CD8-positive, alpha-beta memory T cell (primary cell): ENCODE results near the gene UTRN. TPM values are rescaled to one million over a fixed set of nuclear protein-coding genes. Genes with fewer than 3 reads are reported as not detected.

ENCODE experiments used
- CTCF ChIA-PET: fragments of 350-600 bp; sonication (Branson Sonifier 250); formaldehyde crosslinking; loops from one replicate; lab custom pipeline; 2021; ENCODE audit warnings: antibody characterized with exemption; lab: Charles Lee
- POLR2A ChIA-PET: fragments of 350-600 bp; sonication (Branson Sonifier 250); formaldehyde crosslinking; loops from one replicate; lab custom pipeline; 2021; ENCODE audit warnings: antibody characterized with exemption; lab: Charles Lee
- DNase-seq, 5 donors: peaks; one replicate each; pipeline versions ENCODE4 v3.0.0 to v3.0.0-alpha.2; 2020 to 2022; ENCODE audit warnings: mixed read lengths in 1 of 5
- H3K27ac ChIP-seq: one replicate; pipeline ENCODE4 v1.7.0; 2013; ENCODE audit warnings: low read depth, mild to moderate bottlenecking, low read length, moderate library complexity
- H3K27me3 ChIP-seq: 2 replicates; pipeline ENCODE4 v1.7.0; 2013; ENCODE audit warnings: low read length, mild to moderate bottlenecking; ENCODE audit not compliant: insufficient read depth, poor library complexity, severe bottlenecking
- H3K36me3 ChIP-seq: 2 replicates; pipeline ENCODE4 v1.7.0; 2013; ENCODE audit warnings: mild to moderate bottlenecking, low read length, moderate library complexity; ENCODE audit not compliant: insufficient read depth
- H3K4me1 ChIP-seq: 2 replicates; pipeline ENCODE4 v1.7.0; 2013; ENCODE audit warnings: mild to moderate bottlenecking, low read length, moderate library complexity; ENCODE audit not compliant: insufficient read depth
- H3K4me3 ChIP-seq: 2 replicates; pipeline ENCODE4 v1.7.0; 2013; ENCODE audit warnings: mild to moderate bottlenecking, low read length
- H3K9me3 ChIP-seq: 2 replicates; pipeline ENCODE4 v1.7.0; 2013; ENCODE audit warnings: mild to moderate bottlenecking, low read length
- H3K27ac Mint-ChIP-seq, 8 donors: one replicate each; pipeline ENCODE4 v1.8.0; 2020 to 2021; ENCODE audit warnings: mixed read lengths in 8 of 8, mild to moderate bottlenecking in 6 of 8, inconsistent platforms in 3 of 8, moderate library complexity in 3 of 8
- H3K27me3 Mint-ChIP-seq, 2 donors: one replicate each; pipeline ENCODE4 v1.8.0; 2020 to 2021; ENCODE audit warnings: mixed read lengths in 2 of 2, mild to moderate bottlenecking in 1 of 2, moderate library complexity in 1 of 2
- H3K36me3 Mint-ChIP-seq, 3 donors: one replicate each; pipeline ENCODE4 v1.8.0; 2020 to 2021; ENCODE audit warnings: mixed read lengths in 3 of 3, inconsistent platforms in 1 of 3, mild to moderate bottlenecking in 1 of 3
- H3K4me1 Mint-ChIP-seq, 3 donors: one replicate each; pipeline ENCODE4 v1.8.0; 2020 to 2021; ENCODE audit warnings: mixed read lengths in 3 of 3, inconsistent platforms in 1 of 3, mild to moderate bottlenecking in 1 of 3
- H3K4me3 Mint-ChIP-seq, 7 donors: one replicate each; pipeline ENCODE4 v1.8.0; 2020 to 2021; ENCODE audit warnings: mixed read lengths in 7 of 7, mild to moderate bottlenecking in 6 of 7, moderate library complexity in 4 of 7, inconsistent platforms in 2 of 7
- H3K9me3 Mint-ChIP-seq, 5 donors: one replicate each; pipeline ENCODE4 v1.8.0; 2020 to 2022; ENCODE audit warnings: mixed read lengths in 5 of 5, mild to moderate bottlenecking in 3 of 5, moderate library complexity in 2 of 5, inconsistent platforms in 1 of 5
- polyA plus RNA-seq: library from polyadenylated mRNA; unstranded; fragments of 300-500 nt; fragmentation: Illumina TruSeq; gene quantifications from one replicate; pipeline ENCODE4 v1.2.3, GENCODE V29; 2021
- total RNA-seq, 2 experiments: library from RNA; stranded (reverse); gene quantifications; one replicate each; pipeline ENCODE4 v1.2.3, GENCODE V29; 2021

Gene UTRN
- total and polyA plus RNA-seq, 3 experiments from 2014 or later, result 42.7 to 96.8 (median 42.8) TPM

GRCh38 chr6:144315226-144315980, 30.3 kb downstream of the UTRN start:
- no peaks in the 10 kb centered on the region for H3K36me3 Mint-ChIP-seq
- Histone ChIP-seq H3K9me3 (no peaks in the 10 kb centered on the region), H3K27me3 (no peaks in the 10 kb centered on the region), H3K4me3 (no peak overlapping the region), H3K36me3 (no peaks in the 10 kb centered on the region), H3K4me1 (no peaks in the 10 kb centered on the region), H3K27ac (no peak overlapping the region)
- ChIA-PET POLR2A (no interaction called here), CTCF (no interaction called here)
- H3K27ac Mint-ChIP-seq, result peak overlapping the region in 3 of 8 donors; percentile 7 to 73 (median 69)
- H3K27me3 Mint-ChIP-seq, result no peaks in the 10 kb centered on the region
- H3K4me3 Mint-ChIP-seq, result no peak overlapping the region
- no peaks in the 10 kb centered on the region for H3K9me3 Mint-ChIP-seq
- H3K4me1 Mint-ChIP-seq, result peaks cover 11 to 25% (median 23%) of the 10 kb centered on the region in 3 donors
- no peak for DNase-seq

DNA sequence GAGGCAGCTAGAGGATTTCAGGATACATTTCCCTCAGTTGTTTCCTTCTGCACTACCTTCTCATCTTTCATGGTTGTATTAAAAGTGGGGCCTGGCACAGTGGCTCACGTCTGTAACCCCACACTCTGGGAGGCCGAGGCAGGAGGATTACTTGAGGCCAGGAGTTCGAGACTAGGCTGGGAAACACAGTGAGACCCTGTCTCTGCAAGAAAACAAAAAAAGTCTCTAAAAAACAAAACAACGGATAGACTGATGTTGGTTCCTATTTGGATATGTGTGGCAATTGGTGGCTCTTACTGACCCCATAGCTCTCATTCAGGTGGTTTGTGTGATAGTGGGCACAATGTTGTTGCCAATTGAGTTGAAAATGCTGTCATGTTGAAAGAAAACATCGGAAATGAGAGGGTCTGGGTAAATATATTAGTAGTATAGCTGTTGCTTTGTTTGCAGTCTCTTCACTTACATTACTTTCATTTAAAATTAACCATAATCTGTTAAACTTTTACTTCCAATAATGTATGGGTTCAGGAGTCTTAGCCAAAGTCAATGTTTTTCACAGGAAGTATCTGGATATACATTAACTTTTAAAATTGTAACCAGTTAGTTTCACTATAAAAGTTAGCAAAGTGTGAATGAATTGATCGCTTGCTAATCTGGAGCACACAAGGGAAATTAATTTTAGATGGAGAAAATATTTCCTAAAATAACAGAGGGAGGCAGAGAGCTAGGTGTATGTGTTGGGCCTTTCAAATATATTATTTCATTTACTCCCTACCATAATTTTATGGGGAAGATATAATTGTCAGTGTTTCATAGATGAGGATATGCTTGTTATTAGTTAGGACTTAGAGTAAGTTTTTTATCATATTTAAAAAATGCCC, 31.1 kb downstream of the UTRN start:
- Mint-ChIP-seq H3K4me1 (peaks cover 5 to 22% (median 15%) of the 10 kb centered on the region in 3 donors), H3K36me3 (no peaks in the 10 kb centered on the region), H3K27me3 (no peaks in the 10 kb centered on the region), H3K4me3 (no peak overlapping the region), H3K27ac (peak overlapping the region in 4 of 8 donors; percentile 5 to 73 (median 46)), H3K9me3 (no peaks in the 10 kb centered on the region)
- Histone ChIP-seq H3K36me3 (no peaks in the 10 kb centered on the region), H3K4me1 (no peaks in the 10 kb centered on the region), H3K4me3 (no peak overlapping the region), H3K27ac (no peak overlapping the region), H3K9me3 (no peaks in the 10 kb centered on the region), H3K27me3 (no peaks in the 10 kb centered on the region)
- ChIA-PET CTCF (no interaction called here), POLR2A (no interaction called here)
- DNase-seq, result no peak

GRCh38 chr6:144316862-144317195, 31.7 kb downstream of the UTRN start:
- Mint-ChIP-seq H3K27ac (peak overlapping the region in 2 of 8 donors; percentile 5 to 21), H3K4me1 (peaks cover 5 to 20% (median 10%) of the 10 kb centered on the region in 3 donors), H3K27me3 (no peaks in the 10 kb centered on the region), H3K9me3 (no peaks in the 10 kb centered on the region), H3K36me3 (no peaks in the 10 kb centered on the region), H3K4me3 (no peak overlapping the region)
- Histone ChIP-seq H3K36me3 (no peaks in the 10 kb centered on the region), H3K4me1 (no peaks in the 10 kb centered on the region), H3K9me3 (no peaks in the 10 kb centered on the region), H3K27me3 (no peaks in the 10 kb centered on the region), H3K27ac (no peak overlapping the region), H3K4me3 (no peak overlapping the region)
- no peak for DNase-seq
- CTCF ChIA-PET, result no interaction called here
- POLR2A ChIA-PET, result no interaction called here

- Mint-ChIP-seq H3K4me1 (peaks cover 5 to 20% (median 10%) of the 10 kb centered on the region in 3 donors), H3K27me3 (no peaks in the 10 kb centered on the region), H3K27ac (no peak overlapping the region), H3K4me3 (no peak overlapping the region), H3K9me3 (no peaks in the 10 kb centered on the region), H3K36me3 (no peaks in the 10 kb centered on the region)
- H3K27ac ChIP-seq, result no peak overlapping the region
- H3K27me3 ChIP-seq, result no peaks in the 10 kb centered on the region
- POLR2A ChIA-PET, result no interaction called here
- DNase-seq, result no peak
- no peaks in the 10 kb centered on the region for H3K4me1 ChIP-seq
- no peaks in the 10 kb centered on the region for H3K9me3 ChIP-seq
- H3K36me3 ChIP-seq, result no peaks in the 10 kb centered on the region
- H3K4me3 ChIP-seq, result no peak overlapping the region
- CTCF ChIA-PET, result no interaction called here
These were observed 32.6 kb downstream of the UTRN start for GRCh38 chr6:144317736-144318135.

GRCh38 chr6:144319211-144319610, 34.1 kb downstream of the UTRN start:
- POLR2A ChIA-PET, result no interaction called here

GRCh38 chr6:144320741-144321140, 35.6 kb downstream of the UTRN start:
- Histone ChIP-seq H3K27ac (no peak overlapping the region), H3K36me3 (no peaks in the 10 kb centered on the region), H3K27me3 (no peaks in the 10 kb centered on the region), H3K4me1 (no peaks in the 10 kb centered on the region), H3K9me3 (no peaks in the 10 kb centered on the region), H3K4me3 (no peak overlapping the region)
- Mint-ChIP-seq H3K27ac (no peak overlapping the region), H3K36me3 (no peaks in the 10 kb centered on the region), H3K27me3 (no peaks in the 10 kb centered on the region), H3K9me3 (no peaks in the 10 kb centered on the region), H3K4me1 (peaks cover 1 to 15% (median 10%) of the 10 kb centered on the region in 3 donors), H3K4me3 (no peak overlapping the region)
- DNase-seq, result no peak
- CTCF ChIA-PET, result no interaction called here
- POLR2A ChIA-PET, result no interaction called here

More at GRCh38 chr6:144319211-144319610, 34.1 kb downstream of the UTRN start:
- H3K4me3 ChIP-seq, result no peak overlapping the region
- no peak overlapping the region for H3K27ac Mint-ChIP-seq
- DNase-seq, result no peak
- peaks cover 5 to 20% (median 10%) of the 10 kb centered on the region in 3 donors for H3K4me1 Mint-ChIP-seq
- no peak overlapping the region for H3K4me3 Mint-ChIP-seq
- H3K27me3 ChIP-seq, result no peaks in the 10 kb centered on the region
- no peaks in the 10 kb centered on the region for H3K9me3 Mint-ChIP-seq
- CTCF ChIA-PET, result no interaction called here
- H3K36me3 Mint-ChIP-seq, result no peaks in the 10 kb centered on the region
- H3K9me3 ChIP-seq, result no peaks in the 10 kb centered on the region
- H3K27me3 Mint-ChIP-seq, result no peaks in the 10 kb centered on the region
- no peaks in the 10 kb centered on the region for H3K36me3 ChIP-seq
- H3K4me1 ChIP-seq, result no peaks in the 10 kb centered on the region
- H3K27ac ChIP-seq, result no peak overlapping the region

- no peak for DNase-seq
- Mint-ChIP-seq H3K9me3 (no peaks in the 10 kb centered on the region), H3K36me3 (no peaks in the 10 kb centered on the region), H3K4me3 (no peak overlapping the region), H3K27me3 (no peaks in the 10 kb centered on the region), H3K4me1 (peaks cover 1 to 11% (median 10%) of the 10 kb centered on the region in 3 donors), H3K27ac (peak overlapping the region in 2 of 8 donors; percentile 50 to 57)
- Histone ChIP-seq H3K27ac (no peak overlapping the region), H3K9me3 (no peaks in the 10 kb centered on the region), H3K4me3 (no peak overlapping the region), H3K4me1 (no peaks in the 10 kb centered on the region), H3K27me3 (no peaks in the 10 kb centered on the region), H3K36me3 (no peaks in the 10 kb centered on the region)
- ChIA-PET CTCF (no interaction called here), POLR2A (no interaction called here)
These were observed 36.9 kb downstream of the UTRN start for GRCh38 chr6:144321839-144322591.
